Embryonic facial prominence (tissue), 1 donor: ENCODE data around the gene IFITM2.
A peak's percentile ranks its signal among the peaks of the same experiment; 100 is the strongest.
"Not testable (repeated sequence)": the region's sequence is repeated elsewhere in the genome, so short reads cannot be mapped to it uniquely, and the experiment has no call there.

Source experiments
- DNase-seq: peaks from one replicate; pipeline ENCODE4 v3.0.0-alpha.2; 2016; ENCODE audit errors: extremely low spot score

Gene IFITM2

DNA sequence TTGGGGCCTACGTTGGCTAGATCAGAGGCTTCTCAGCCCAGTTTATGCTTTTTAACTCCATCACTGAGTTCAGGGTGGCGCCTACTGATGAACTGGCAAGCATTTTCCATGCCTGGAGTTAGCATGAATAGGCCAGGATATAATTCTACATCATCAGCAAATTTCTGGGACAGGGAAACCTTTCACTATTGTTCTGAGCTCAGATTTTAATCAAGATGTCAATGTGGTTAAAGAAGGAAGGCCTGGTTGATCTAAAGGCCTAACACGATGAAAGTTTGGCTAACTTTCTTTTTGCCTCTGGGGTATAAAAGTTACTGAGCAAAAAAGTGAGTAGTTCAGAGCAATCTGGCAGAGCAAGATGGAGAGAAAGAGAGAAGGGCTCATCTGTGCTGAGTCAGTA lies 34.7 kb downstream of the IFITM2 start:
- no peak for DNase-seq

DNA sequence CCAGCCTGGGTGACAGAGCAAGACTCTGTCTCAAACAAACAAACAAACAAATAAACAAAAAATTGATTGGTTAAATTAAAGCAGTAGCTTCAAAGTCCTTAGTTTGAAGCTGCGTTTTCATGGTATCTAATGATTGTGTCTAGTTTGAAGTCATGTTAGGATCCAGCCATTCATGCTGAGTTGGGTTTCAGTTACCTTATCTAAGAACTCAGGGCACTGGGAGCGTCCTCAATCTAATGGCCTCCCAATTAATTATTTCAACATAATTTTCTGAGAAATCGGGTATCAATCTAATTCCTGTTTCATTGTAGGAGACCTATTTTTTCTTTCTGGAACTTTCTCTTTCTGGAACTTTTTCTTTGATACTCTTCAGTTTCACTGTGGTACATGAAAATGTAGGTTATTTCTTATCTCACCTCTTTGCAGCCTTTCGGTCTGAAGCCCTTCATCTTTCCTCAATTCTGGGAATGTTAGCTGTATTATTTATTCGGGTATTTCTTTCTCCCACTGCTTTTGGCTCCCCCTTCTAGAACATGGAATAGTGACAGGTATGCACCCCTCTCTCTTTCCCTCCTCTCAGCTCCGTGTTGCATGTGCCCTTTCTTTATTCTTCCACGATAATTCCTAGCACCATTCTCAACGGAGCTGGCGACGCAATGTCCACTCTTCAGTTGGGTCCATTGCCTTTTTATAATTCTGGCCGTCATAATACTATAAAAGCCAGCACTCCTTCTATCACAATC lies 37.4 kb downstream of the IFITM2 start:
- DNase-seq, result no peak

GRCh38 chr11:346529-346928 lies 38.9 kb downstream of the IFITM2 start:
- no peak for DNase-seq

DNA sequence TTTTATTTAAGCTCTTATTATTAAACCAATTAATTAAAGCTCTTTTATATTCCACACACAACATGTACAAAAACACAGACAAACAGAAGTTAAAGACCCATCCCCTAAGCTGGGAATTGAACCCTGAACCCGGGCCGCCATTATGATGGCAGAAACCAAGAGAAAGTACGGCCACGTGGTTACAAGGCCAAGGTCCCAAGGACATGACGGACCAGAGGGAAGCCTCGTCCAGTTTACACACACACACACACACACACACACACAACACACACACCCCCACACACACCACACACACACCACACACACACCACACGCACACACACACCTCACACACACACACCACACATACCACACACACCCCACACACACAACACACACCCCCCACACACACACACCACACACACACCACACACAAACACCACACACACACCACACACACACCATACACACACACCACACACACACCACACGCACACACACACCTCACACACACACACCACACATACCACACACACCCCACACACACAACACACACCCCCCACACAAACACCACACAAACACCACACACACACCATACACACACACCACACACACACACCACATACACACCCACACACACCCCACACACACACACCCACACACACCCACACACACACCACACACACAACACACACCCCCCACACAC lies 41.8 kb downstream of the IFITM2 start:
- DNase-seq, result not testable (repeated sequence)

DNA sequence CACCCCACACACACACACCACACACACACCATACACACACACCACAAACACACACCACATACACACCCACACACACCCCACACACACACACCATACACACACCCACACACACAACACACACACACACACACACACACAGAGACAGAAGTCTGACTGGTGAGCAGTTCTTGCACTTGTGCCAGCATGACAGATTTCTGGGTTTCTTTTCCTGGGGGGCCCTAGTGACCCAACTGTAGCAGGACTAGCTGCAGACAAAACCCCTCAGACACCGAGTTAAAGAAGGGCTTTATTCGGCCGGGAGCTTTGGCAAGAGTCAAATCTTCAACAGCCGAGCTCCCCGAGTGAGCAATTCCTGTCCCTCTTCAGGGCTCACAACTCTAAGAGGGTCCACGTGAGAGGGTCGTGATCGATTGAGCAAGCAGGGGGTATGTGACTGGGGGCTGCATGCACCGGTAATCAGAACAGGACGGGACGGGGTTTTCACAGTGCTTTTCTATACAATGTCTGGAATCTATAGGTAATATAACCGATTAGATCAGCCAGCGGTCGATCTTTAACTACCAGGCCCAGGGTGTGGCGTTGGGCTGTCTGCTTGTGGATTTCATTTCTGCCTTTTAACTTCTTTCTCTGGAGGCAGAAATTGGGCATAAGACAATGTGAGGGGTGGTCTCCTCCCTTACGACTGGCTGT lies 42.6 kb downstream of the IFITM2 start:
- not testable (repeated sequence) for DNase-seq

GRCh38 chr11:350723-351255 lies 43.2 kb downstream of the IFITM2 start:
- DNase-seq, result no peak

- no peak for DNase-seq
Measured at GRCh38 chr11:351411-351810, 43.8 kb downstream of the IFITM2 start.

- no peak for DNase-seq
Measured at GRCh38 chr11:352456-353031, 44.9 kb downstream of the IFITM2 start.

- peak; percentile 76 for DNase-seq
Measured at GRCh38 chr11:353179-353873, 45.7 kb downstream of the IFITM2 start.

DNA sequence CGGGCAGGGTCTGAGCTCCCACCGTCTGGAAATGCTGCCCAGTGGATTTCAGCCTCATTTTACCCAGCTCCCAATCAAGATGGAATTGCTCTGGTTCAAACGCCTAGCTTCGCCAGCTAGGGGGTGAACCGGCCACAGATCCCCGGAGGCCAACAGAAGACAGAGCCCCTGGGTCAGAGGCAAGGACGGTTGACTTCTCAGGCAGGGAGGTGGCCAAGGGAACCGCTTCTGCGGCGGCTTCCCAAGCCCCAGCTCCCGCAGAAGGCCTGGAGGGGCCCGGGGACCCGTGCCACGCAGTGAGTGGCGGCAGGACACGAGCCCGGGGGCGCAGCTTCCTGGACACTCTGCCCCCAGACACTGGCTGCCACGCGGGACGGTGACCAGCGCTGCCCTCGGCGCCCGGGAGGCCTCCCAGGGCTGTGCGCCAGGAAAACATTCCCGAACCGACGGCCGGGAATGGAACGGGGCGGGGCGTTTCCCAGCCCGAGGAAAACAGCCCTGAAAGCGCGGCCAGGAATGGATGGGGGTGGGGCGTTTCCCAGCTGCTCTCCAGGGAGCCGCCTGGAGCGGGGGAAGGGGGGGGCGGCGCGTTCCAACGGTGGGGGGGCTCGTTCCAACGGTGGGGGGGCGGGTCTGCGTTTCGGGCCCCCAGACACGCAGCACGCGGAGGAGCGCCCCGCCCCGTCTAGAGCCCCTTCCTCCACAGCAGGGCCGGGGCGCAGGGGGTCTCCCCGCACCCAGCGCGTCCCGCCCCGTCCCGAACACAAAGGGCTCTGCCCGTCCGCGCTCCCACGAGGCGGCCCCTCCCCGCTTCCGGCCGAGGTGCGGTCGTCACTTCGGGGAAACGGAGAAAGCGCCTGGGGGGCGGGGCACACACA lies 48.2 kb downstream of the IFITM2 start:
- DNase-seq, result peak; percentile 75

DNA sequence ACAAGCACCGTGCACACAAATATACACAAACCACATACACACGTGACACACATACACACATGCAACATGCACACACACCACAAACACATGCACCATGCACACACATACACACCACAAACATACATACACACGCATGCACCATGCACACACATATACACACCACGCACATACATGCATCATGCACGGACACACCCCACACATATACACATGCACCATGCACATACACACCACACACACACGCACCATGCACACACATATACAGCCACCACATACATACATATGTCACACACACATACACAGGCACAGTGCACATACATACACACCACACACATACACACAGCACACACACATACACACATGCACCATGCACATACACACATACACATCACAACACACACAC lies 49.0 kb downstream of the IFITM2 start:
- DNase-seq, result no peak

DNA sequence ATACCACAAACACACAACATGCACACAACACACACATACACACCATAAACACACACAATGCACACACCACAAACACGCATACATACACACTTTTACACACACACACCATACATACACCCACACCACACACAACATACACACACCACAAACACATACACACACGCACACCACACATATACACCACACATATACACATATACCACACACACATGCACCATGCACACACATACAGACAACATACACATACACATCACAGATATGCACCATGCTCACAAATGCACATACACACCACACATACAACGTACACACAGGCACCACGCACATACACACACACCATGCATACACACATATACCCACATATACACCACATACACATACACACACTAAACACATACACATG lies 50.0 kb downstream of the IFITM2 start:
- DNase-seq, result no peak

DNA sequence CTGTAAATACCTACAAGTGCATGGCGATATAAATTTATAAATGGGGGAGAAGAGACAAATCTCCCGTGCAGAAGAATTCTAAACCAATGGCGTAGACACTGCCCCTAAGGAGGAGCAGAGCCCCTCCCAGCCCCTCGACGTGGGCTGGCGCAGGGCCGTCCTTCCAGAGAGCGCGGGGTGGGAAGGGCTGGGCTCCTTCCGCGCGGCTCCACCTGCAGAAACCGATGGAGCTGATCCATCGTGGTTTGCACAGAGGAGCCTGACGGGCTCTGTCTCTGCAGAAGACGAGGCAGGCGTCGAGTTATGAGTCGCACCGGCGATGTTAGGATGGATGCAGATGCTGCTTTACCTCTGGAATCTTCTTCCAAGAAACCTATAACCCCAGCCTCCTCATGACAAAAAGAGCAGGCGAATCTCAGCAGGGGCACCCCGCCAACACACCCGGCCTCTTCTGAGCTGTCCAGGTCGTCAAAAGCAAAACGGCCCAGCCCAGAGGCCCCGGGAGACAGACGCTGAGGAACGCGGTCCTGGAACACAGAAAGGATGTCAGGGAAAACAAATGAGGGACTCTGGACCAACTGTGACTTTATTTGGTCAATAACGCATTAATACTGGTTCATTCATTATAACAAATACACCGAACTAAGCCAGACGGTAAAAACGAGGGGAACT lies 50.6 kb downstream of the IFITM2 start:
- DNase-seq, result no peak
